ENCODE results near the gene FAM131A. TPM values are rescaled to one million over a fixed set of nuclear protein-coding genes. Genes with fewer than 3 reads are reported as not detected.

The FAM131A gene, protein sequence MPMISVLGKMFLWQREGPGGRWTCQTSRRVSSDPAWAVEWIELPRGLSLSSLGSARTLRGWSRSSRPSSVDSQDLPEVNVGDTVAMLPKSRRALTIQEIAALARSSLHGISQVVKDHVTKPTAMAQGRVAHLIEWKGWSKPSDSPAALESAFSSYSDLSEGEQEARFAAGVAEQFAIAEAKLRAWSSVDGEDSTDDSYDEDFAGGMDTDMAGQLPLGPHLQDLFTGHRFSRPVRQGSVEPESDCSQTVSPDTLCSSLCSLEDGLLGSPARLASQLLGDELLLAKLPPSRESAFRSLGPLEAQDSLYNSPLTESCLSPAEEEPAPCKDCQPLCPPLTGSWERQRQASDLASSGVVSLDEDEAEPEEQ
- total RNA-seq: 41.5 TPM

- peak; percentile 64 for DNase-seq (ENCODE audit: low spot score)
These were observed at the start of gene FAM131A for GRCh38 chr3:184337399-184337714. TSS of gene FAM131A (plus strand) at chr3:184337600. CDS start at chr3:184337631, 31 bp downstream.

DNA sequence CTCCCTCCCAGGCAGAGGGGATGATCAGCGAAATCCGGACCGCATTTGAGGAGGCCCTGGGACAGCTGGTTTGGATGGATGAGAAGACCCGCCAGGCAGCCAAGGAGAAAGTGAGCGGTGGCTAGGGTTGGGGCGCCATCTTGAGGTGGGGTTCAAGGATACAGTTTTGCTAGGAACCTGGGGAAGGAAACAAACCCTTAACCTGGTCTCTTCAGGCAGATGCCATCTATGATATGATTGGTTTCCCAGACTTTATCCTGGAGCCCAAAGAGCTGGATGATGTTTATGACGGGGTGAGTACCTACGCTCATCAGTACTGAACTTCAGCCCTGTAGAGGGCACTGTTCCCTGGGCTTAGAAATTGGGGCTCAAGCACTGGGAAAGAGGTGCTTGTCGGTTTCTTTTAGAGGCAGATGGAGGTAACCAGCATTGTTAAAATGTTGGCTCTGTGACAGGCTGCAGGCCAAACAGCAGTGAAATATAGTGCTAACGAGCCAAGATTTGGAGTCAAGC is 47.9 kb upstream of the FAM131A start:
- DNase-seq (ENCODE audit: low spot score): peak; percentile 36

DNA sequence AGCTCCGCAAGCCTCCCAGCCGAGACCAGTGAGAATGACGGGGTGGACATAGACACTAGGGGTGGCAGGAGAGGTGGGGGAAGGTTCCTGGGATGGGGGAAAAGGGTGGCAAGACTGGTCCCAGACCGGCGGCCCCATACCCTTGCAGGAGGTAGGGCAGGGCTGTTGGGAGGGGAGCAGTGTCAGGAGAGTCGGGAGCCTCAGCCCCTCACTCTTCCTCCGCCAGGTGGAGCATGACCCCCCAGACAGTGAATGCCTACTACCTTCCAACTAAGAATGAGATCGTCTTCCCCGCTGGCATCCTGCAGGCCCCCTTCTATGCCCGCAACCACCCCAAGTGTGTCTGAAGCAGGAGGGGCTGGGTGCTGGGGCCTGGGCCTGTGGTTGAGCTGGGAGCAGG is 47.1 kb upstream of the FAM131A start:
- DNase-seq (ENCODE audit: low spot score): no peak

DNA sequence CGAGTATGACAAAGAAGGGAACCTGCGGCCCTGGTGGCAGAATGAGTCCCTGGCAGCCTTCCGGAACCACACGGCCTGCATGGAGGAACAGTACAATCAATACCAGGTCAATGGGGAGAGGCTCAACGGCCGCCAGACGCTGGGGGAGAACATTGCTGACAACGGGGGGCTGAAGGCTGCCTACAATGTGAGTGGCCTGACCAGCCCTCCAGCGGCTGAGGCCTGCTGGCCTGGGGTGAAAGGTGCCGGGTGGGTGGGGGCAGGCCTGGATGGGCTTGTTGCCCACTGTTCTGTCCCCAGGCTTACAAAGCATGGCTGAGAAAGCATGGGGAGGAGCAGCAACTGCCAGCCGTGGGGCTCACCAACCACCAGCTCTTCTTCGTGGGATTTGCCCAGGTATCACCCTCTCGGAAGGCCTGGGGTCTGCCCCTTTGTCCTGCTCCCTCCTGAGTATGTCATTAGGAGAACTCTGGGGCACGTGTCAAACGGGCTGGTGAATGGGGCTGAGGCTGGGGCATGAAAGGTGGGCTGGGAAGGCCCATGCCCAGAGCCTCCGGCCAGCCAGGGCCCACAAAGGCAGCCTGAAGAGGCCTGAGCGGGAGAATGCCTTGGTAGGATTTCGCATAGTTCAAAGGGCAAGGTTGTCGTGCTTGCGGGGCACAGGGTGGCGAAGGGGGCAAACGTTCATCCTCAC is 46.2 kb upstream of the FAM131A start:
- DNase-seq (ENCODE audit: low spot score): no peak

GRCh38 chr3:184291738-184292445 is 45.5 kb upstream of the FAM131A start:
- no peak for DNase-seq (ENCODE audit: low spot score)

- no peak for DNase-seq (ENCODE audit: low spot score)
These were observed 41.6 kb upstream of the FAM131A start for GRCh38 chr3:184295771-184296170.

GRCh38 chr3:184296616-184297015 is 40.8 kb upstream of the FAM131A start:
- DNase-seq (ENCODE audit: low spot score): no peak

GRCh38 chr3:184298759-184299487 is 38.5 kb upstream of the FAM131A start, which contains the start of gene PSMD2:
TSS of gene PSMD2 (plus strand) at chr3:184299241. CDS start at chr3:184299267, 26 bp downstream.
- peak; percentile 97 for DNase-seq (ENCODE audit: low spot score)

GRCh38 chr3:184299488-184300377 is 37.7 kb upstream of the FAM131A start:
- no peak for DNase-seq (ENCODE audit: low spot score)

DNA sequence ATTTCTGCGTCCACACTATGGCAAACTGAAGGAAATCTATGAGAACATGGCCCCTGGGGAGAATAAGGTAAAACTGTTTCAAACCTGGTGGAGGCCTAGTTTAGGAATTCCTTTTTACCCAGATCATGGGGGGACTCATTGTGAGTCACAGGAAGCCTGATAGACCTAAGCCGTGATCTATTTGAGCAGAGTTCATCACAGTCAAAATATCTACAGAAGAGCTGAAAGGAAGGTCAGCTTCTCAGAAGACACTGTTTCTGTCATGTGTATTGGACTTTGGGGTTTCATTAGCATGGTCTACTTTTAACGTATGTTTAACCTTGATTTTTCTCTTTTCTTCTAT is 37.1 kb upstream of the FAM131A start:
- no peak for DNase-seq (ENCODE audit: low spot score)

DNA sequence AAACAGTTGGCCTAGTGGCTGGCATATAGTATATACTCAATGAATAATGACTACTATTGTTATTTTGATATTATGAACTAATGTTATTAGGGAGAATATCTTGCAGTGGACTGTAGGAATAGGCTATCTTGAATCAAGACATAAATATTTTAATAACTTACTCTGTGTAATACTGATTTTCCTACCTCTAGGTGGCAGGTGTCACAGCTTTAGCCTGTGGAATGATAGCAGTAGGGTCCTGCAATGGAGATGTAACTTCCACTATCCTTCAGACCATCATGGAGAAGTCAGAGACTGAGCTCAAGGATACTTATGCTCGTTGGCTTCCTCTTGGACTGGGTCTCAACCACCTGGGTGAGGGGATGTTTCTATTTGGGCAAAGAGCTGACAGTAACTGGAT is 31.8 kb upstream of the FAM131A start:
- no peak for DNase-seq (ENCODE audit: low spot score)

DNA sequence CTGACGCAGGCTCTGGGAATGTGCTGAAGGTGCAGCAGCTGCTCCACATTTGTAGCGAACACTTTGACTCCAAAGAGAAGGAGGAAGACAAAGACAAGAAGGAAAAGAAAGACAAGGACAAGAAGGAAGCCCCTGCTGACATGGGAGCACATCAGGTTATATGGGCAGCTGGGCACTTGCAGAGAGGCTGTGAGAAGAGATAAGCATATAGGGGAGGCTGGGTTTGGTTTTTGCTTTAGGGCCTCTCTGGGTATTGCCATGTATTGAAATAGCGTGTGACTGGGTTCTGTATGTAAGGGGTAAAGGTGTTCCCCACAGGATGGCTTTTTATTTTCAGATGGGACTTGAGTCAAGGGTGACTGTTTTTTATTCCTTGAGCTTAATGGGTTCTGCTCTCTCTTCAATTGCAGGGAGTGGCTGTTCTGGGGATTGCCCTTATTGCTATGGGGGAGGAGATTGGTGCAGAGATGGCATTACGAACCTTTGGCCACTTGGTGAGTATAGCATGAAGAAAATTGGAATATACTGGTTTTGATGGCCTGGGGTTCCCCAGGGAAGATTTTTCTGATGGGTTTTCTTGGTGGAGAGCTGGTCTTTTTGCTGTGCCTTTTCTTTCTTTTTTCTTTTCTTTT is 30.9 kb upstream of the FAM131A start:
- DNase-seq (ENCODE audit: low spot score): no peak

DNA sequence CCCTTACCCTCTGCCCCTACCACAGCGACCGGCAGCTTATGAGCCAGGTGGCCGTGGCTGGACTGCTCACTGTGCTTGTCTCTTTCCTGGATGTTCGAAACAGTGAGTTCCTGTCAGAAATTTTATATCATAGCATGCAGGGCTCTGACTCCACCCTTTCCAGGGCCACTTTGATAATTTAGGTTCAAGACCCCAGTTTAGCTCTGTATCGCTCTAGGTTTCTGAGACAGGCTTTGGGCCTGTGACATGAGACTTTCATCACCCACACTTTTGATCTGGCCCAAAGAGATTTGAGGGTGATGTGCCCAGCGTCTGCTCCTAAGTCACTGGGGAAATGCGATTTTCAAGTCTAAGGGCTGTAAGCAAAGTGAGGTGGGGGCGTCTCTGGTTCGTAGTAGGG is 29.5 kb upstream of the FAM131A start:
- no peak for DNase-seq (ENCODE audit: low spot score)

DNA sequence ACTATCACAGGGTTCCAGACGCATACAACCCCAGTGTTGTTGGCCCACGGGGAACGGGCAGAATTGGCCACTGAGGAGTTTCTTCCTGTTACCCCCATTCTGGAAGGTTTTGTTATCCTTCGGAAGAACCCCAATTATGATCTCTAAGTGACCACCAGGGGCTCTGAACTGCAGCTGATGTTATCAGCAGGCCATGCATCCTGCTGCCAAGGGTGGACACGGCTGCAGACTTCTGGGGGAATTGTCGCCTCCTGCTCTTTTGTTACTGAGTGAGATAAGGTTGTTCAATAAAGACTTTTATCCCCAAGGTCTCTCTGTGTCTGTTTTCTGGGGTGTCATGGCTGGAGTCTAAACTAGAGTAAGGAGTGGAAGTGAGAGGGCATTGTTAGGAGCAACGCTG is 28.7 kb upstream of the FAM131A start:
- DNase-seq (ENCODE audit: low spot score): no peak

DNA sequence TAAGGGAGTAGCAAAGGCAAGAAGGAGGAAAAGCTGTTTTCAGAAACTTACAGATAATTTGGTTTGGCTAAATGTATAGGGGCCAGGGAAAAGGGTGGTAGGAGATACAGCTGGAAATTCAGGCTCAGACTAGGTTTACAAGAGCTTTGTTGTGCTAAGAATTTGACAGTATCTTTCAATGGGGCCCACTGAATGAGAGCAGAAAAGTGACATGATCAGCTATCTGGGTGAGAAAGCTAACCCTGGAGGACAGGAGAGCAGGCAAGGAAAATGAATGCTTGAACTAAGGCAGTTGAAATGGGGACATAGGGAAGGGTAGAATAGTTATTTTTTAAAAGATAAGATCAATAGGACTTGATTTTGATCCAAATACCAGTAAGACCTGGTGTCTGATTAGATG is 25.8 kb upstream of the FAM131A start:
- DNase-seq (ENCODE audit: low spot score): no peak

DNA sequence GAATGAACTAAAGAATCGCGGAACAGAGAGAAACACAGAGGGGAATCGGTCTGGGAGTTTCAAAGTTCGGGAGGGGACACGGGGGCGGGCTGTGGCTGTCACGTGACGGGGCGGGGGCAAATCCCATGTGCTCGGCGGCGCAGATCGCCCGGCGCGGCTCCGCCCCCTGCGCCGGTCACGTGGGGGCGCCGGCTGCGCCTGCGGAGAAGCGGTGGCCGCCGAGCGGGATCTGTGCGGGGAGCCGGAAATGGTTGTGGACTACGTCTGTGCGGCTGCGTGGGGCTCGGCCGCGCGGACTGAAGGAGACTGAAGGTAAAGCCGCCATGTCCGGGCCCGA is 23.1 kb upstream of the FAM131A start, which contains the start of gene EIF4G1:
TSS of gene EIF4G1 (plus strand) at position 244 of the 337 bp plus-strand sequence. CDS start 1,191 bp downstream, outside the sequence.
- peak; percentile 95 for DNase-seq (ENCODE audit: low spot score)

- DNase-seq (ENCODE audit: low spot score): peak; percentile 67
These were observed 22.5 kb upstream of the FAM131A start for GRCh38 chr3:184314700-184315542.

DNA sequence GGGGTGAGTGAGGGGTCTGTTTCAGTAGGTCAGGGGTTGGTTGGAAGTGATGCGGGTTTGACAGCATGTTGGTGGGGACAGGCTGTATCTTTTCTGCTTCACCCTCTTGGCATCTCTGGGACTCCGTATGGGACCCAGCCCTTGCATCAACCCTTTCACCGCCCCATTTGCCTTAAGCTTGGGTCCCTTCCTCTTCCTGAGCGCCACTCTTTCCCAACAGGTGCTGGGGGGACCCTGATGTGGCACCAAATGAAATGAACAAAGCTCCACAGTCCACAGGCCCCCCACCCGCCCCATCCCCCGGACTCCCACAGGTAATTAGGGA is 21.9 kb upstream of the FAM131A start:
- DNase-seq (ENCODE audit: low spot score): no peak

- DNase-seq (ENCODE audit: low spot score): no peak
These were observed 21.3 kb upstream of the FAM131A start for GRCh38 chr3:184315871-184316661.
